Measurements from ENCODE around the gene TPST2.
A peak's percentile ranks its signal among the peaks of the same experiment; 100 is the strongest.

The TPST2 gene

DNA sequence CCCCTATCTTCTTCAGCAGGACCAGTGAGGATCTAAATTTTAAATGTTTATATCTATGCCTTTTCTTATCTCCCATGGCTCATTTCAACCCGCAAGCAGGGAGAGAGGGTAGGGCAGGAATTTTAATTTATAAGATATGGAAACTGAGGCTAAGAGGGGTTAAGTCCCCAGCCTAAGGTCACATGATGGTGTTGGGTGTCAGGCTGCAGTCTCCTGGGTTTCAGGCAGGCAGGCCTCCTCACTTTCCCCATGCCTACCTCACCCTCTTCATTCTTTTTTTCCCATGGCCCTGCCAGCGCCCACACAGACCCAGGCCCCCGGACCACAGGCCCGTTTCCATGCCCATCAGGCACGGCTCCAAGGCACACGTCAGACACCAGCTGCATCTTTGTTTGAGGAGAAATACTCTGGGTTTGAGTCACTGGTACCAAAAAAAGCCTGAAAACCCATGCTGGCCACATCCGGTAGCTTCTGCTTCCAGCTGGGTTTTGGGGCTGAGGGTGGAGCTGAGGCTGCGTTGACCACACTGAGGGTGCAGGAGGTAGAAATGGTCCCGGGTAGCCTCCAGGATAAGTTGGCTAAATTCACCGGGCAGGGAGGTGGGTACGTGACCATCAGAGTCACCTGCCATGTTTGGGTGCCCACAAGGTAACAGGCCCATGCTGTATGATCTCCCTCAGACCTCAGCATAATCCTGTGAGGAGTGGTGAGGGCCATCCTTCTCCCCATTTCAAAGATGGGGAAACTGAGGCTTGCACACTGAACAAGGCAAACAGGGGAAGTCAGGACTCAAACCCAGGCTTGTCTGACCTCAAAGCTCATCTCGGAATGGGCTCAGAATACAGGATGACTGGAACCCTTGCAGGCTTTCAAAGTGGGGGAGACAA lies 20.4 kb upstream of the TPST2 start:
- DNase-seq, result peak; percentile 59

DNA sequence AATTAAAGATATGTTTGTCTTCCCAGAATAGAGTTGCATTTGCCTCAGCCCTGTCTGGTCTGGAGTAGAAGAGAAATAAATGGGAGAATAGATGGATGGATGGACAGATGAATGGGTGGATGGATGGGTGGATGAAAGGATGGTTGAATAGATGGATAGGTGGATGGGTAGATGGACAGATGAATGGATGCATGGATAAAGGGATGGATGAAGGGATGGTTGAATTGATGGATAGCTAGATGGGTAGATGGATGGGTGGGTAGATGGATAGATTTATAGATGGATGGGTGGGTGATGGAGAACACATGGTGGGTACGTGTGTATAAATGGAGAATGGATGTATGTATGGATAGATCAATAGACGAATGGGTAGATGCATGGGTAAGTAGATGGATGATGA lies 19.4 kb upstream of the TPST2 start:
- no peak for DNase-seq

DNA sequence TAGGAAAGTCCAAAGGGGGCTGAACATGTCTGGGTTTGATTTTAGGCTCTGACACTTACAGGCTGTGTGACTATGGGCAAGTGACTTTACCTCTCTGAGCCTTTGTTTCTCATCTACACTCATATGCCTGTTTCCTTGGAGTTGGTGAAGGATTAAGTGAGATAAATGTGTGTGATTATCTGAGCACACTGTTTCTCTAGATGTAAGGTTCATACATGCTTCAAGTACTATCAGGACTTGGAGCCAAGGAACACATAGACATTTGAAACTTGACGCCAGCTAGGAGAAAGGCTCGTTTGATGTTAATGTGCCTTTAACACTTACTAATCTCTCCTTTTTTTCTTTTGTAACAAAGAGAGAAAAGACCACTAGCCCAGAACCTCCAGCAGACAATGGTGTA lies 18.2 kb upstream of the TPST2 start:
- DNase-seq, result no peak

DNA sequence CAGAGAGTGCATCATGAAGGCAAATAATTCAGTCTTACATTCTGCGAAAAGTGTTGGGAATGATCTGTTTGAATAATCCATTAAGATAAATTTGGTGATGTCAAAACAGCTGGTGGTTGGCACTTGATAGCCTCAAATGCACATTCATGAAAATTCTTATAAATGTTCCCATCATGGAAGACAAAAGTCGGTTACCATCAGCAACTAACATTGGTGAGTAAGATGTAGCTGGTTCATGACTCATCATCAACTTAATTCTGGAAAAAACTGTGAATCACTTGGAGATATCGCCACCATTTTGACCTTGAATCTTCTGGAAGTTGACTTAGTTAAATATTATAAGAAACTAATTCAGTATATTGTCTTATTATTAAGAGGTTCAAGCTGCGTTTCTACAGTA lies 16.7 kb upstream of the TPST2 start:
- no peak for DNase-seq

DNA sequence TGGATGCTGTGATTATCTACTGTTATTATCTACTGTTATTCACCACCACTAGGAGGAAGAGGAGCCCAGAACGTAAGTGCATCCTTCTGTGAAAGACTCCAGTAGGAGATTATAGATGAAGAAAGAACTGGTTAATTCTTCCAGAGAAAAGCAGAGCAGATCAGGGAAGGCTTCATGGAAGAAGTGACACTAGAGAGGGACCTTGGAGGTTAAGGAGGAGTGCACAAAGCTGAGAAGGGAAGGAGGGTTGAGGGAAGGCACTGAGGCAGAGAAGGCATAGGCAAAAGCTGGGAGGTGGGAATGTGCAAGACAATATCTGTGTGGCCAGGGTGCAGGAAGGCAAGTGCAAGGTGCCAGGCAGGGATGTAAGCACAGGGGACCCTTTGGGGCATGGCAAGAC lies 14.4 kb upstream of the TPST2 start:
- no peak for DNase-seq

DNA sequence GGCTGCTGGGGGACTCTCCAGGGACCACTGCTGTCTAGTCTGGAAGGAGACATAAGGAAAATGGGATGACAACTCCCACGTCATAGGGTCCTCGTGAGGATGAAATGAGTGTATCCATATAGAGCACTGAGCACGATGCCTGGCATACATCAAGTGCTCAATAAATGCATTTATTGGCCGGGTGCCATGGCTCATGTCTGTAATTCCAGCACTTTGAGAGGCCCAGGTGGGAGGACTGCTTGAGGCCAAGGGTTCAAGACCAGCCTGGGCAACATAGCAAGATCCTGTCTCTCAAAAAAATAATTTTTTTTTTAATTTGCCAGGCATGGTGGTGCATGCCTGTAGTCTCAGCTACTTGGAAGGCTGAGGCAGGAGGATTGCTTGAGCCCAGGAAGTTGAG lies 12.2 kb upstream of the TPST2 start:
- no peak for DNase-seq

DNA sequence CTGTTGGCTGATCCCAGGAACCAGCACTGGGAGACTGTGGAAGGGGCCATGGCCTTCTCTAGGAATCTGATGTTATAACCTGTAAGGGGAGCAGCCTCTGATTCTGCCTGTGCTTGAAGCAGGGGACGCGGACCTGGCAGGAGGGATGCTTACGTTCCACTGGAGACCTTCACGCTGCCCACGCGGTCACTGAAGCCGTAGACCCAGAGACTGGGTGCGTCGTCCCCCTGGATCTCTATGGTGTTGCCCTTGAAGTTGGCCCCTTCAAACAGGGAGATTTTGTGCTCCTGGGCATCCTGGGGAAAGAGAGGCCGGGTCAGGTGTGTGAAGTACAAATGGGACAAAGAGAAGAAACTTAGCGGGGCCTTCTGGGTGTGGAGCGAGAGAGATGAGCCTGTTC lies 11.8 kb upstream of the TPST2 start:
- DNase-seq, result no peak

DNA sequence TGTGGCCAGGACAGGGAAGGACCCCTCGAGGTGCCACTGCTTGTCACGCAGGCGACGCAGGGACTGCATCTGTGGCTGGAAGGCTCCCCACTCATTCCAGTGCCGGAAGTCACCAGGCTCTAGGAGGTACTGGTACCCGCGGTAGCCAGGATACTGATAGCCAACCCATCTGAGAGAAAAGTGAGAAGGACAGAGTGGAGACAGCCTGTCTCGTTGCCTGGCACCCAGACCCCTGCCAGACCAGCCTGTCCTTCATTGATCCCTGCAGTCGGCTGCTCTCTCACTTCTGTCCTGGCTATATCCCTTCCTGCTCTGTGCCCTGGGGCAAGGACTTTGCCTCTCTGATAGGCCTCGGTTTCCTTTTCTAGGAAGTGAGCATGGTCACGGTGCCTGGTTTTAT lies 9.6 kb upstream of the TPST2 start:
- no peak for DNase-seq

DNA sequence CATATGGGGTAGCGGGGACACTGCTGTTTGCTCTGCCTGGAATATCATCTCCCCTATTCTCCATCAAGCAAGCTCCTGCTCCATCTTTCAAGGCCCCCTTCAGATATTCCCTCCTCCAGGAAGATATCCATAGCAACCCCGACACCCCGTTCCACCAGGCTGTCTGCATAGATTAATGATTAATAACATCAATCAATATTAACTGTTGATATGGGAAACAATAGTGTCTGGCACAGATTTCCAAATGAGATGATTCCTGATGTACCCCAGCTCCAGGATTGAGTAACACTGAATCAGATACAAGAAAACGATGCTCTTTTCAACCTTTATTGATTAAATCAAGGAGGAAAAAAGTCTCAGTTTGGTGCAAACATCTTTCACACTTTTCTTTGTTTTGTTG lies 7.5 kb upstream of the TPST2 start:
- DNase-seq, result no peak

DNA sequence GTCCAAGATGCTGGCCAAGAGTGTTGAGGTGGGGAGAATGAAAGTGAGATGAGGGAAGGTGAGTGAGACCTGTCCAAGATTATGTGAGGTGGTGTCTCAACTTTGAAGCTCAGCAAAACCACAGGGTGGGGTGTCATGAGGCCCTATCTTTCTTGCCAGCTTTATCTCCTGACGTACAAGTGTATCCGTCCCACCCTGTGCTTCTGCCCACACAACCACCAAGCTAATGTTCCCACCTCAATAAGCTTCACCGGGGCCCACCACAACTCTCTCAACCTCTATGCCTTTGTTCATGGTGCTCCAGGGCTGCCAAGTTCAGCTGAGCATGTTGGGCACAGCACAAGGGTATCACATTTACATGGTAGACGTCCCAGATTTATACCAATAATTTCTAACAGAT lies 7.1 kb upstream of the TPST2 start:
- DNase-seq, result peak; percentile 95

DNA sequence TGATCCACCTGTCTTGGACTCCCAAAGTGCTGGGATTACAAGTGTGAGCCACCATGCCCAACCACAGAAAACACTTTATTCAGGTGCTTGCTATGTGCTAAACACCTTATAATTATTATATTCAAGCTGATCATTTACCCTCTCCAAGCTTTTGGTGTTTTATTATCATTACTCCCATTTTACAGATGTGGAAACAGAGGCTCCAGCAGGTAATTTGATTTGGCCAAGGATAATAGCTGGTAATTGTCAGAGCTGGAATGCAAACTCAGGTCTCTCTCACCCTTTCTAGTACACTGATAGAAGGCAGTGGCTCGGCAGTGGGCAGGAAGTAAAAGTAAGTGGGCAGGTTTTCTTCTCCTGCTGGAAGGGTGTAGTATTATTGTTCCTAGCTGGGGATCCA lies 3.8 kb upstream of the TPST2 start:
- no peak for DNase-seq

DNA sequence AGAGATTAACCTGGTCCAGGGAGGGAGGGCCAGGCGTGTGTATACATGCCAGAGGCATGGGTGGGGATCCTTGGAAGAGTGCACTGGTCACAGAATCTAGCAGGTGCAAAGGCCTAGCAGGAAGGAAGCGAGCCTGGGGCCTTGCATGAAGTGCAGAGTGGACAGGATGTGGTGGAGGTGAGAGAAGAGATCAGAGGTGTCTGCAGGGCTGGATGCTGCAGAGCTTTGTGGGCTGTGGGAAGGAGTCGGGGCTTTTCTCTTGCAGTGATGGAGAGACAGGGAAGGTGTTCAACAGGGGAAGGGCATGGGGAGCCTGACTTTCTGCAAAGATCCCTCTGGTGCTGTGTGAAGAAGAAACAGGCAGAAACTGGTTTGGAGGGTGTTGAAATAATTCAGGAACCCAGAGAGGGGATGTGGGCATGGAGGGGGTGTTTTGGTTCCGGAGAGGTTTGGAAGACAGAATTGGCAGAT lies 2.5 kb upstream of the TPST2 start:
- peak; percentile 62 for DNase-seq

DNA sequence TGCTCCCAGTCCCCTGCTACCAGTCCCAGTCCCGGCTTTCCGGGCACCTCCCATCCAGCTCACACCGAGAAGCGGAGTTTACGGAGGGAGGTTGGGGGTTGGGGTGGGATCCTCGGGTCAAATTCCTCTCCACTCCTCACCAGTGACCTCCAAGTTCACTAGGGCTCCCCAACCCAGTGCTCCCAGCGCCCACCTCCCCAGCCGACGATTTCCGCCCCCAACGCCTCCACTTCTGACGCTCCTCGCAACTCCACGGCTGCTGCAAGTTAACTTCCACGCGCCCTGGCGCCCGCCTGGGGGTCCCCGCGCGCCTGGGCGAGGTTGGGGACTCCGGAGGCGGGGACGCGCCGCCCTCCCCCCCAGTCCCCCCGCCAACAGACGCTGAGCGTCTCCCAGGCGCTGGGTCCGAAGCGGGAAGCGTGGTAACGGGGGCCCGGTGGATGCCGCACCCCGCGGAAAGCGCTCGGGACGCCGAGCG lies 526 bp downstream of the TPST2 start:
- DNase-seq, result peak; percentile 58

DNA sequence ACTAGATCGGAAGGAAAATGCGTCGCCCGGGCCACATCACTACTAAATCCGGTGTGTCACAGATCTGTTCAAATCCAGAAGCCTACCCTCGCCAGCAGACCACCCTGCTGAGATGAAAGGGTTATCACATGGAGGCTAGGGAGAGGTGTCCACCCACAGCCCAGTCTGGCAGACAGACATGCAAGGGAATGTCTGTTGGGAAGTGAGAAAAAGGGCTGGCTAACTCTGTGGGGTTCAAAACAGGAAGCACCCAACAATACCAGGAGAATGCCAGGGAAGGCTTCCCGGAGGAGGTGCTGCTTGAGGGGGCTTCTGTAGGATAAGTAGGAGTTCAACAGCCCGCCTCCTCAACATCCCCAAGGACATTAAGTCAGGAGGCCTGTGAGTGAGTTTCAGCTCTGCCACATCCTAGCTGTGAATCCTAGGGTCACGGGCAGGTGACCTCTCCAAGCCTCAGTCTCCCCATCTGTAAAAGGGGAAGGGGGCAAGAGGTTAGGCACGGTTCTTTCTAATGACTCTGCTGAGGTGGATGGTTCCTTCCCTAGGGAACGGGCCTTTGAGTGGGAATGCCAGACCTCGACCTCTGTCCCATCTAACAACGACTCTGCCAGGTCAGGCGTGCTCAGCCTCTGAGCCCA lies 1.1 kb downstream of the TPST2 start:
- DNase-seq, result peak; percentile 31

DNA sequence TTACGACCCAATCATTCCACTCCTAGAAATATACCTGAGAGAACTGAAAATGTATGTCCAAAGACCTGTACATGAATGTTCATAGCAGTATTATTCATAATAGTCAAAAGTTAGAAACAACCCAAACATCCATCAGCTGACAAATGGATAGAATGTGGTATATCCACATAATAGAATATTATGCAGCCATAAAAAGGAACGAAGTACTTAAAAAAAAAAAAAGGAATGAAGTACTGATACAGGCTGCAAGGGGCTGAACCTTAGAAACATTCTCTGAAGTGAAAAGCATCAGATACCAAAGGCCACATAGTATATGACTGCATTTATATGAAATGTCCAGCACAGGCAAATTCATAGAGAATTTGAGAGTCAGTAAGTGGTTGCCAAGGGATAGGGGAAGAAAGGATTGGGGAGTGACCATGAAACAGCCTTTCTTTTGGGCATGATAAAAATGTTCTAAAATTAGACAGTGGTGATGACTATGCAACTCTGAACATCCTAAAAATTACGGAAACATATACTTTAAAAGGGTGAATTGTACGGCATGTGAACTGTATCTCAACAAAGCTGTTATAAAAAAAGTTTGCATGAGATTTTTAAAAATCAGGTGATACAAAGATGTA lies 1.8 kb downstream of the TPST2 start:
- peak; percentile 92 for DNase-seq

DNA sequence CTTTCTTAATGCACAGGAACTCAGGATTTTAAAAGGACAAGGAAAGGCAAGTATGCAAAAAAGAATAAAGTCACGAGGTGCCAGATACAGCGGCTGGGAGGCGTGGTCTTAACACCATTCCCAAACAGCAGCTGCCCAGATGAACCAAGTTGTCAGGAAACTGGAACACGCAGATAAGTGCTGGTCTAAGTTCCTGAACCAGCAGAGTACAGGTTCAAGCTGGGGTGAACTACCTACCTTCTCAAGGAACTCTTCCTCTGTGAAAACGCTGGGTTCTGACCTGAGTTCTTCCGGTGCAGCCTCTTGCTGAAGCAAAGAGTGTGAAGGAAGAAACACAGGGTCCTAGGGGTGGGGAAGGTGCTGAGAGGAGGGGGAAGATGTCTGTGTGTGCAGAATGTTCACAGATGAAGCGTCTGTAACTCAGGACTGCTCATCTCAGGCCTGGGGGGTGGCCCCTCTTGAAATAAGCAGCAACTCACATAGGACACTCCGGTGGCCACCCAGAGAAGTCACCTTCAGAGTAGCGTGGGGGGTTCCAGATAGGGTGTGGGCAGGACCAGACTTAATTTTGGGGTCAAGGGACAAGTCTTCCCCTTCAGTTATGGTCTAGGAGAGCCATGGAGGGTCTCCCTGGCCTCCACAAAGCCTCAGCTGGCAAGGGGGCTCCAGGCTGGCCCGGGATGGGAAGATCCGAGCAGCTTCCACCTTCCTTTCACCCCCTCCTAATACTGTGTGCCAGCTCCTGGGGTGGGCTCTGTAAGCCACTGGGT lies 3.2 kb downstream of the TPST2 start:
- peak; percentile 64 for DNase-seq

DNA sequence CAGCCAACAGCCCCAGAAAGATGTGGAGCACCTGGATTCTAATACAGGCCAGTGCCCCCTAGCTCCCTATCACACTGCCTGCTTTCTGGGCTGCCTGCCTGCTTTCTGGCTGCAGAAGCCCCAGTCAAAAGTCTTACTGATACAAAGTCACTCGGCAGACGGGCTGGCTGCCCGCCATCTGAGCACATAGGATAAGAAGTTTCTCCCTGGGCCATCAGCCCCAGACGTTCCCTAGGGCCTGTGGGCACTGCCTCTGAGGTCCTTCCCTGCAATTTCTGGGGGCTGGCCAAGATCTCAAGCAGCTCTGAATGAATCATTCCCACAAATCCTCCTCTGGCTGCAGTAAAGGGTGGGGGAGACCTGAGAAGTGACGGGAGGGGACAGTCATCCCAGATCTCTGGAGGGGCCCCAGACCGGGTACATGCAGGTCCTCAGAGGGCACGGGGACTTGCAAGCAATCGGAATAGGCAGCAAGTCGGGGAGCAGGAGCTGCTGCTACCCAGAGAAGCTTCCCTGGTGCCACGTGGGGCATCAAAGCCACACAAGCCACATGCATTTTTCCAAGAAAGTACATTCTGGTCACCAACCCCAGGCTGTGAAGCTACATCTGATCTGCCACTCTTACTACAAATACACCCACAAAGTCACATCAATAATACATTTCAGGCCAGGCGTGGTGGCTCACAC lies 4.7 kb downstream of the TPST2 start:
- DNase-seq, result peak; percentile 97

DNA sequence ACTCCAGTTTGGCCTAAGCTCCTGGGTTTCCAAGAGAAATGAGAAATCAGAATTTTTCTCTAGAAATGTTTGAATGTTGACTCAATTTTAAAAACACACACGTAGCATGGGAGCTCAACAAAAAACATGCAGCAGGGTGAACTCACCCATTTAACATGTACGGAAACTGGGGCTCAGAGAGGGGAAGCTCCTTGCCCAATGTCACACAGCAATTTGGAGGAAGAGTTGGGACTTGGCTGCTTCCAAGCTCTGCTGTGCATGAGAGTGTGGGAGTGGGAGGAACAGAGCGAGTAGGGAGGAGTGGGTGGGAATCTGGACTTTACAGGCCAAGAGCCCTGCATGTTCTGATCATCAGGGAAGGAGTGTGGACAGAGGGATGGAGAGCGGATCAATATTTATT lies 5.9 kb downstream of the TPST2 start:
- DNase-seq, result no peak

DNA sequence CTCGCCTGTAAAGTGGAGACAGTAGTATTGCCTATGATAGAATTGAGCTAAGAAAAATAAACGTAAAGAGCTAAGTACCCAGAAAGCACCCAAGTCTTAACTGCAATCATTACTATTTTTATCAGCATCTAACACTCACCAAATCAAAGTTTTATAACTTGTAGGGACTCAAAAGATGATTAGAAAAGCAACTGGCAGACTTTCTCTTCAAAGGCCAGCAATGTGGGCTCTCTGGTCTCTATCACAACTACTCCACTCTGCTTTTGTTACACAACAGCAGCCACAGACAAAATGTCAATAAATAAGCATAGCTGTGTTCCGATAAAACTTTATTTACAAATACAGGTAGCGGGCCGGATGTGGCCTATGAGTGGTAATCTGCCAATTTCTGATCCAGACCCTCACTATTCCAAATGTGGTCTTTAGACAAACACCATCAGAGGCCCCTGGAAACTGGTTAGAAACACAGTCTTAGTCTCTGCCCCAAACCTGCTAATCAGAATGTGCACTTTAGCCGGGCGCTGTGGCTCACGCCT lies 8.2 kb downstream of the TPST2 start:
- DNase-seq, result peak; percentile 43

DNA sequence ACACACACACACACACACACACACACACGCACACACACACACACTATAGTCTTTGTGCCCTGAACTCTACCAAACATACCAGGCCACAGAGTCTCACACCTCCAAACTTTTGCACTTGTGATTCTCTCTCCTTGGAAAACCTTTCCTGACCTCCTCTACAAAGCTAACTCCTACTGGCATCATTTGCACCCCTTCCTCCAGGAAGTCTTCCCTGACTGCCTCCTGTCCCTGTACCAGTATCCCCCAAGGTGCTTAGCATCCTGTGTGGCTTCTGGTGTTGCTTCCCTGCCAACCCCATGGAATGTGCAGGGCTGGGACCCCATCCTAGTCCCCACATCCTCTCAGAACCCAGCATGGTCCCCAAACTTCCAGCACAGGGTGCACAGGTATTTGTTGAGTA lies 8.9 kb downstream of the TPST2 start:
- no peak for DNase-seq

DNA sequence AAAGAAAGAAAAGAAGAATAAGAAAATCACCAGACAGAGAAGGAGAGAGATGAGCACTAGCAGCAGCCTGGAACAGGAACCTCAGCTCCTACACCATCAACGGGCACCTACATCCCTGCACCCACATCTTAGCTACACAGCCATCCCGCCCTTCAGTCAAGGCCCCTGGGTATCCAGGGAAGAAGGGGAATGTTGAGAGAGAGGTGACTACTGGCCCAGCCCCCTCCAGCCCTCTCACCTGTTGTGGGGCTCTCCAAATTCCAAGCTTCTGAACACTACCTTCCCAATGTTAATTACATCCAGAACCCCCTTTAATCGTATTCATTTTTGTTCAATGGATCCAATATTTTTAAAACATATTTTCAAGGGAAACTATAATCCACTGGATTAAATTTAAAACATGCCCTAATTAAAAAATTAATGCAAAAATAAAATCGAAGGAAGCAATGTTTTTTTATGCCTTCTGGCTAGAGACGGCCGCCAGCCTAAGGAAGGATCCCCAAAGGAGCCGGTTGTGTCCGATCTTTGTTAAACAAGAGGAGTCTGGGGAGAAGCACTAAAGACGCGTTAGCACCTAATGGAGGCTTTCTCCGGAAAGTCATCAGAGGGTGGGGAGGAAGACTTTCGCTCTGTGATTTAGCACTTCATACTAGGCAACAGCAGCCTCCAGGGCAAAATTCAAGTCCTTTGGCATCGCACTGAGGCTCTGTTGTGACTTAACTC lies 9.5 kb downstream of the TPST2 start:
- DNase-seq, result no peak

Data from hematopoietic multipotent progenitor cell treated with erythropoietin and hydrocortisone succinate and interleukin-3 and kit ligand, for 4 days (in vitro differentiated cells).